ENCODE measurements around the gene BMP6. TPM values are rescaled to one million over a fixed set of nuclear protein-coding genes. Genes with fewer than 3 reads are reported as not detected.
A peak's percentile ranks its signal among the peaks of the same experiment; 100 is the strongest.

Gene BMP6
- total RNA-seq, 1 experiment from 2014 or later: 13.6 TPM

DNA sequence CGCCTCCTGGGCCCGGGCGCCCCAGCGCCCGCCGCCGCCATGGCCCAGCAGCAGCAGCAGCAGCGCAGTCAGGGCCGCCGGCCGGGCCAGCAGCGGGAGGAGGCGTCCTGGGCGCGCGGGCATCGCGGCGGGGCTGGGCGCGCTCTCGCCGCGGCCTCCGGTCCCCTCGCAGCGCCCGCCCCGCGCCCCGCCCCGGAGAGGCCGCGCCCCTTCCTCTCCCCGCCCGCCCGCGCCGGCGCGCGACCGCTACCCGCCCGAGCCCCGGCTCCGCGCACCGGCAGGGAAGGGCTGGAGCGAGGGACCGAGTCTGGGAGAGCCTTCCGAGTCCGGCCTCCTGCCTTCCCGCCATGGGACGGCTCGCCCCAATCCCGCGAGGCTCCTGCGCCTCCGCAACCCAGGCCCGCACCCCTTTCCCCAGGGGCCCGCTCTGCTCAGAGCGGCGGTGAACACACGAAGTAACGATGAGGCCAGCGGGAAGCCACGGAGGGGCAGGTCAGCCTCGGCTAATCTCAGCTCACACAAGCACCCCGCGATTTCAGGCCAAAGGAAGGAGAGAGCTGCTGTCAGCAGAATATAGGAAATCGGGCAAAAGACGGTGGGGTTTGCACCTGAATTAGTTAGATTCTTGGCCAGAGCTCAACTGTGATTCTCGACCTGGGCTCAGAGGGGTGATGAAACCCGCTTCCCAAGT is 184.9 kb downstream of the BMP6 start, which contains the start of gene TXNDC5:
Gene TXNDC5, minus strand, starts transcription at position 135 of the 691 bp plus-strand sequence. Its CDS starts 12 bp downstream, at position 123.
- intact Hi-C loops (cut with micrococcal nuclease; ENCODE audit: unreplicated experiment) (loop anchor here (2.0 to 10.0 kb wide), 2 partner anchors 96 to 186 kb away; partner anchors contain the start of gene BMP6), in situ Hi-C loops (cut with HindIII; ENCODE audit: low pct_unique_long_range_greater_than_20kb, low sequenced_read_pairs) (no loop called here)
- peak; percentile 65; the same call in 1 of the 2 replicates for TF ChIP-seq POLR2AphosphoS5 (IDR thresholded peaks at IDR 0.05; ENCODE audit: low read depth, low read length)
- no peak; the same call in 1 of the 2 replicates for TF ChIP-seq SIN3A (IDR thresholded peaks at IDR 0.05; ENCODE audit: borderline replicate concordance, insufficient read depth, low read depth, low read length)
- no peaks in the 10 kb centered on the region for H3K36me3 ChIP-seq (ENCODE audit: control insufficient read depth, insufficient read depth, low read length)
- peak; percentile 91 for ATAC-seq
- ChIA-PET CTCF (no interaction called here), POLR2A (no interaction called here)
- 0 out of 2 replicates have a peak, but pooled peaks cover 2% of the 10 kb centered on the region for H3K27me3 ChIP-seq (ENCODE audit: control insufficient read depth, insufficient read depth, low read length)
- H3K9me3 ChIP-seq (ENCODE audit: control insufficient read depth, insufficient read depth, low read depth, low read length): no peaks in the 10 kb centered on the region
- no peak for DNase-seq (ENCODE audit: low read depth, low spot score)
- peak within 1 kb of the TSS; percentile 66 to 75 for H3K4me3 ChIP-seq (ENCODE audit: low read depth in 2 of 2, low read length in 2 of 2)
- H3K27ac ChIP-seq (ENCODE audit: low read length): peak within 1 kb of the TSS; percentile 92
- H3K4me1 ChIP-seq (ENCODE audit: control insufficient read depth, insufficient read depth, low read length): peaks cover 13% of the 10 kb centered on the region
- no TSS peak for BruUV-seq (replicated peaks)

DNA sequence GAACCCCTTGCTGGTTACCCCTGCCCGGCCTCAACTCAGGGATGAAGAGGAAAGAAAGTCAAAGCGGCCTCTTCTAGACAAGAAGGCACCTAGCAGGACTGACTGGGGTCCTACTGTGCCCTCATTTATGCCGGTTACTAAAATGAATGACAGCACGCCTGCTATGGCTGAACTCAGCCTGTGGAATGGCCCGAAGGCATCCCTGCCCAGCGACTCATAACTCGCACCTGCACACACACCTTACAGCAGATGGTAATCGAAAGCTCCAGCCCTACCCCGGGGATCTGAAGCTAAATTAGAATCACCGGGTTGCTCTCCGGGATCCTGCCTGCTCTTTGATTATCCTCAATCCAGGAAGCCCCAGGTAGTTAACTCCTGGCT is 185.4 kb downstream of the BMP6 start:
- Histone ChIP-seq H3K27ac (ENCODE audit: low read length) (peak overlapping the region; percentile 92), H3K4me3 (ENCODE audit: low read depth in 2 of 2, low read length in 2 of 2) (peak overlapping the region; percentile 64 to 75), H3K4me1 (ENCODE audit: control insufficient read depth, insufficient read depth, low read length) (peaks cover 13% of the 10 kb centered on the region), H3K36me3 (ENCODE audit: control insufficient read depth, insufficient read depth, low read length) (no peaks in the 10 kb centered on the region), H3K27me3 (ENCODE audit: control insufficient read depth, insufficient read depth, low read length) (0 out of 2 replicates have a peak, but pooled peaks cover 2% of the 10 kb centered on the region), H3K9me3 (ENCODE audit: control insufficient read depth, insufficient read depth, low read depth, low read length) (no peaks in the 10 kb centered on the region)
- ATAC-seq (no peak; the same call in 1 of the 2 replicates), DNase-seq (ENCODE audit: low read depth, low spot score) (no peak)
- TF ChIP-seq SIN3A (IDR thresholded peaks at IDR 0.05; ENCODE audit: borderline replicate concordance, insufficient read depth, low read depth, low read length) (no peak), TCF7L2 (IDR thresholded peaks at IDR 0.05; ENCODE audit: low read depth, low read length) (no peak), POLR2AphosphoS5 (IDR thresholded peaks at IDR 0.05; ENCODE audit: low read depth, low read length) (no peak)
- TF ChIP-seq, protein P1, sequence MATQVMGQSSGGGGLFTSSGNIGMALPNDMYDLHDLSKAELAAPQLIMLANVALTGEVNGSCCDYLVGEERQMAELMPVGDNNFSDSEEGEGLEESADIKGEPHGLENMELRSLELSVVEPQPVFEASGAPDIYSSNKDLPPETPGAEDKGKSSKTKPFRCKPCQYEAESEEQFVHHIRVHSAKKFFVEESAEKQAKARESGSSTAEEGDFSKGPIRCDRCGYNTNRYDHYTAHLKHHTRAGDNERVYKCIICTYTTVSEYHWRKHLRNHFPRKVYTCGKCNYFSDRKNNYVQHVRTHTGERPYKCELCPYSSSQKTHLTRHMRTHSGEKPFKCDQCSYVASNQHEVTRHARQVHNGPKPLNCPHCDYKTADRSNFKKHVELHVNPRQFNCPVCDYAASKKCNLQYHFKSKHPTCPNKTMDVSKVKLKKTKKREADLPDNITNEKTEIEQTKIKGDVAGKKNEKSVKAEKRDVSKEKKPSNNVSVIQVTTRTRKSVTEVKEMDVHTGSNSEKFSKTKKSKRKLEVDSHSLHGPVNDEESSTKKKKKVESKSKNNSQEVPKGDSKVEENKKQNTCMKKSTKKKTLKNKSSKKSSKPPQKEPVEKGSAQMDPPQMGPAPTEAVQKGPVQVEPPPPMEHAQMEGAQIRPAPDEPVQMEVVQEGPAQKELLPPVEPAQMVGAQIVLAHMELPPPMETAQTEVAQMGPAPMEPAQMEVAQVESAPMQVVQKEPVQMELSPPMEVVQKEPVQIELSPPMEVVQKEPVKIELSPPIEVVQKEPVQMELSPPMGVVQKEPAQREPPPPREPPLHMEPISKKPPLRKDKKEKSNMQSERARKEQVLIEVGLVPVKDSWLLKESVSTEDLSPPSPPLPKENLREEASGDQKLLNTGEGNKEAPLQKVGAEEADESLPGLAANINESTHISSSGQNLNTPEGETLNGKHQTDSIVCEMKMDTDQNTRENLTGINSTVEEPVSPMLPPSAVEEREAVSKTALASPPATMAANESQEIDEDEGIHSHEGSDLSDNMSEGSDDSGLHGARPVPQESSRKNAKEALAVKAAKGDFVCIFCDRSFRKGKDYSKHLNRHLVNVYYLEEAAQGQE (IDR thresholded peaks at IDR 0.05; ENCODE audit: insufficient read depth in 1 of 2, low read depth in 2 of 2, low read length in 1 of 2): no peak
- TF ChIP-seq, protein P2, sequence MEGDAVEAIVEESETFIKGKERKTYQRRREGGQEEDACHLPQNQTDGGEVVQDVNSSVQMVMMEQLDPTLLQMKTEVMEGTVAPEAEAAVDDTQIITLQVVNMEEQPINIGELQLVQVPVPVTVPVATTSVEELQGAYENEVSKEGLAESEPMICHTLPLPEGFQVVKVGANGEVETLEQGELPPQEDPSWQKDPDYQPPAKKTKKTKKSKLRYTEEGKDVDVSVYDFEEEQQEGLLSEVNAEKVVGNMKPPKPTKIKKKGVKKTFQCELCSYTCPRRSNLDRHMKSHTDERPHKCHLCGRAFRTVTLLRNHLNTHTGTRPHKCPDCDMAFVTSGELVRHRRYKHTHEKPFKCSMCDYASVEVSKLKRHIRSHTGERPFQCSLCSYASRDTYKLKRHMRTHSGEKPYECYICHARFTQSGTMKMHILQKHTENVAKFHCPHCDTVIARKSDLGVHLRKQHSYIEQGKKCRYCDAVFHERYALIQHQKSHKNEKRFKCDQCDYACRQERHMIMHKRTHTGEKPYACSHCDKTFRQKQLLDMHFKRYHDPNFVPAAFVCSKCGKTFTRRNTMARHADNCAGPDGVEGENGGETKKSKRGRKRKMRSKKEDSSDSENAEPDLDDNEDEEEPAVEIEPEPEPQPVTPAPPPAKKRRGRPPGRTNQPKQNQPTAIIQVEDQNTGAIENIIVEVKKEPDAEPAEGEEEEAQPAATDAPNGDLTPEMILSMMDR (IDR thresholded peaks at IDR 0.05): no peak
- intact Hi-C loops (cut with micrococcal nuclease; ENCODE audit: unreplicated experiment) (loop anchor here (2.0 to 10.0 kb wide), 2 partner anchors 95 to 187 kb away; partner anchors contain the start of gene BMP6), in situ Hi-C loops (cut with HindIII; ENCODE audit: low pct_unique_long_range_greater_than_20kb, low sequenced_read_pairs) (no loop called here)
- no TSS peak for BruUV-seq (replicated peaks)
- ChIA-PET POLR2A (no interaction called here), CTCF (no interaction called here)

DNA sequence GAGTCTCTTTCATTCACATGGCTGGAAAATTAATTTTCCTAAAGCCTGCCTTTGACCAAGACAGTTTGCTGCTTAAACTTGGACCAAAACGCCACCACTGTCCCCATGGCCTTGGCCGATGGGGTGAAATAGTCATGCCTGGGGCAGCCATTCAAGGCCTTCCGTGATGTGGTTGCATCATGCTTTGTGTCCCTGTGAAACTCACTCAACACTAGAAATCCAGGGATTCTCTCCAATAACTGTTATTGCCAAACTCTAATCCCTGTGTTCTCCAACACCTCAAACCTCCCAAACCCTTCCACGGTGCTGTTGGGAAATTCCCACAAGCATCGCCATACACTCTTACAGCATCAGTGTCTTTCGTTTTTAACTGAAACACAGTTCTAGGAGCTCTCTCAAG is 186.1 kb downstream of the BMP6 start:
- intact Hi-C loops (cut with micrococcal nuclease; ENCODE audit: unreplicated experiment): loop anchor here (10.0 kb wide), 1 partner anchor 187 kb away; the partner anchor contains the start of gene BMP6
- Histone ChIP-seq H3K36me3 (ENCODE audit: control insufficient read depth, insufficient read depth, low read length) (no peaks in the 10 kb centered on the region), H3K27me3 (ENCODE audit: control insufficient read depth, insufficient read depth, low read length) (peaks cover 3% of the 10 kb centered on the region; the same call in 1 of the 2 replicates), H3K27ac (ENCODE audit: low read length) (no peak overlapping the region), H3K4me1 (ENCODE audit: control insufficient read depth, insufficient read depth, low read length) (peaks cover 13% of the 10 kb centered on the region), H3K4me3 (ENCODE audit: low read depth in 2 of 2, low read length in 2 of 2) (no peak overlapping the region), H3K9me3 (ENCODE audit: control insufficient read depth, insufficient read depth, low read depth, low read length) (no peaks in the 10 kb centered on the region)
- ATAC-seq (no peak), DNase-seq (ENCODE audit: low read depth, low spot score) (no peak)
- ChIA-PET CTCF (no interaction called here), POLR2A (no interaction called here)
- in situ Hi-C loops (cut with HindIII; ENCODE audit: low pct_unique_long_range_greater_than_20kb, low sequenced_read_pairs): no loop called here
- BruUV-seq (replicated peaks): no TSS peak
- TF ChIP-seq POLR2AphosphoS5 (IDR thresholded peaks at IDR 0.05; ENCODE audit: low read depth, low read length): no peak
- no peak for TF ChIP-seq SIN3A (IDR thresholded peaks at IDR 0.05; ENCODE audit: borderline replicate concordance, insufficient read depth, low read depth, low read length)
- TF ChIP-seq TCF7L2 (IDR thresholded peaks at IDR 0.05; ENCODE audit: low read depth, low read length): no peak
- TF ChIP-seq, protein P2 (IDR thresholded peaks at IDR 0.05): no peak
- TF ChIP-seq, protein P1 (IDR thresholded peaks at IDR 0.05; ENCODE audit: insufficient read depth in 1 of 2, low read depth in 2 of 2, low read length in 1 of 2): no peak
